ENCODE measurements around the gene HOXD12.

Gene HOXD12

GRCh38 chr2:176081376-176081836 is 18.2 kb upstream of the HOXD12 start:
- DNase-seq, result no peak

GRCh38 chr2:176081837-176082524 is 17.6 kb upstream of the HOXD12 start:
- no peak for DNase-seq

- DNase-seq, result no peak
Observed at GRCh38 chr2:176082525-176082823, 17.1 kb upstream of the HOXD12 start.

- no peak for DNase-seq
Observed at GRCh38 chr2:176082824-176083751, 16.5 kb upstream of the HOXD12 start.

GRCh38 chr2:176083796-176084261 is 15.8 kb upstream of the HOXD12 start, which contains the start of gene EVX2:
EVX2 (minus strand) TSS chr2:176083962; CDS start chr2:176083776, 186 bp downstream.
- DNase-seq, result no peak

GRCh38 chr2:176084611-176085119 is 14.9 kb upstream of the HOXD12 start:
- DNase-seq, result no peak

- DNase-seq, result no peak
Observed at GRCh38 chr2:176085120-176085788, 14.3 kb upstream of the HOXD12 start.

GRCh38 chr2:176085861-176086771 is 13.5 kb upstream of the HOXD12 start:
- no peak for DNase-seq

GRCh38 chr2:176087330-176088047 is 12.1 kb upstream of the HOXD12 start:
- no peak for DNase-seq

- no peak for DNase-seq
Observed at GRCh38 chr2:176088048-176088936, 11.3 kb upstream of the HOXD12 start.

- DNase-seq, result no peak
Observed at GRCh38 chr2:176088937-176089842, 10.4 kb upstream of the HOXD12 start.

GRCh38 chr2:176089843-176090395 is 9.7 kb upstream of the HOXD12 start:
- DNase-seq, result no peak

- no peak for DNase-seq
Observed at GRCh38 chr2:176090862-176091261, 8.7 kb upstream of the HOXD12 start.

GRCh38 chr2:176091329-176092258 is 8.0 kb upstream of the HOXD12 start:
- DNase-seq, result no peak

GRCh38 chr2:176092270-176093144 is 7.1 kb upstream of the HOXD12 start, which contains the start of gene HOXD13:
HOXD13 (plus strand) TSS chr2:176092721; CDS start chr2:176092891, 170 bp downstream.
- DNase-seq, result no peak

Data from T-helper 2 cell (primary cell).